PFSK-1 (cell line): ENCODE data around the gene ZYX.

ENCODE experiments used
- FOXP2 ChIP-seq: optimal IDR thresholded peaks from 2 replicates; pipeline ENCODE3; 2011; ENCODE audit warnings: borderline replicate concordance, control low read depth, inconsistent platforms; ENCODE audit not compliant: insufficient read depth; ENCODE audit errors: extremely low read length, extremely low read depth
- POLR2AphosphoS5 ChIP-seq: IDR thresholded peaks from 2 replicates; pipeline ENCODE4 v1.6.1; 2012; ENCODE audit warnings: low read depth, mild to moderate bottlenecking, control low read depth, low read length, moderate library complexity
- REST ChIP-seq, 2 experiments: IDR thresholded peaks; 2 replicates each; pipeline versions ENCODE4 v1.6.1 to v1.8.0; 2011 to 2012; ENCODE audit warnings: low read depth in 2 of 2, low read length in 2 of 2, control low read depth in 1 of 2, inconsistent platforms in 1 of 2, mild to moderate bottlenecking in 1 of 2, moderate library complexity in 1 of 2; ENCODE audit not compliant: insufficient read depth in 1 of 2
- SIN3A ChIP-seq: IDR thresholded peaks from 2 replicates; pipeline ENCODE4 v1.6.1; 2012; ENCODE audit warnings: mild to moderate bottlenecking, low read length, moderate library complexity, borderline replicate concordance; ENCODE audit not compliant: insufficient read depth
- TAF1 ChIP-seq: IDR thresholded peaks from 2 replicates; pipeline ENCODE4 v1.6.1; 2012; ENCODE audit warnings: low read length, control low read depth, borderline replicate concordance; ENCODE audit not compliant: insufficient read depth

Gene ZYX

GRCh38 chr7:143419880-143420279, 38.7 kb downstream of the ZYX start:
- TF ChIP-seq POLR2AphosphoS5 (no peak), SIN3A (no peak), REST (IDR thresholded peaks at IDR 0.05; ENCODE audit: insufficient read depth in 1 of 2, low read depth in 2 of 2, low read length in 2 of 2) (no peak), TAF1 (no peak), FOXP2 (no peak)

- no peak for TF ChIP-seq TAF1
- TF ChIP-seq SIN3A, result no peak
- no peak for TF ChIP-seq REST (IDR thresholded peaks at IDR 0.05; ENCODE audit: insufficient read depth in 1 of 2, low read depth in 2 of 2, low read length in 2 of 2)
- TF ChIP-seq POLR2AphosphoS5, result no peak
Measured at GRCh38 chr7:143422033-143422432, 40.9 kb downstream of the ZYX start.

- TF ChIP-seq FOXP2 (no peak), POLR2AphosphoS5 (no peak), SIN3A (no peak), REST (IDR thresholded peaks at IDR 0.05; ENCODE audit: insufficient read depth in 1 of 2, low read depth in 2 of 2, low read length in 2 of 2) (no peak), TAF1 (no peak)
Measured at GRCh38 chr7:143426479-143427142, 45.5 kb downstream of the ZYX start.

GRCh38 chr7:143429770-143430698, 48.9 kb downstream of the ZYX start:
- TF ChIP-seq POLR2AphosphoS5 (no peak), FOXP2 (no peak), REST (IDR thresholded peaks at IDR 0.05; ENCODE audit: insufficient read depth in 1 of 2, low read depth in 2 of 2, low read length in 2 of 2) (no peak), SIN3A (no peak), TAF1 (no peak)
